Measurements from ENCODE around the gene LRRC71. TPM values are rescaled to one million over a fixed set of nuclear protein-coding genes. Genes with fewer than 3 reads are reported as not detected.

LRRC71 gene
- polyA plus RNA-seq, 3 donors, result not detected

DNA sequence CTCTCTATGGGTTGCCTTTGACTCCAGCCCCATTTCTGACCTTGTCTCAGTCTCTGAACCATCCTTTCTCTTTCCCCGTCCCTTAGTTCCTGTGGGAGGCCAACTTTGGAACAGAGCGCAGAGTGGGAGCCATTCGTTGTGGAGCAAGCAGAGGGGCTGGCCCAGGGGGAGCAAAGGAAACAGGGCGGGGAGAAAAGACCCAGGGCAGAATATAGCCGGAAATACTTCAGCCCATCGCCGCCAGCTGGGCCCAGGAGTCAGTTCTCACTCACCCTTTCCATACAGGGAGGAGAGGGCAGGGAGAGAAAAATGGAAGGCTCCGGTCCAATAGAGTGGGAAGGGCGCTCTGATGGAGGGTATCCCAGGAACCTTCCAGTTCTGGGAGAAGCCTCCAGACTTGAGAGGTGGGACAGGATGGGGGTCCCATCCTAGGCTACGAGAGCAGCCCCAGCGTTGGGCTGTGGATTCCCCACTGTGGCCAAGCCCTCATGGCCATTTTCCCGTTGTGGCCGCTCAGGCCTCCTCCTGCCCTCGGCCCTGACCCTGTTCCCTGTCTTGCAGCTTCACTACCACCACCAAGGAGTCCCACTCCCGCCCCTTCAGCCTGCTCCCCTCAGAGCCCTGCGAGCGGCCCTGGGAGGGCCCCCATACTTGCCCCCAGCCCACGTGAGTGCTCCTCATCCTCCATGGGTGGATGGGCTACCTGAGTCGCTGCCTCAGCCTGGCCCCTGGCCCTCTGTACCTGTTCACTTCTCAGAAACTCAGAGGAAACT lies 16.1 kb upstream of the LRRC71 start:
- Histone ChIP-seq H2AFZ (ENCODE audit: insufficient read depth, low read depth, low read length, poor library complexity, severe bottlenecking) (no peak overlapping the region), H4K20me1 (ENCODE audit: insufficient read depth, low read length) (no peaks in the 10 kb centered on the region), H3K79me2 (ENCODE audit: insufficient read depth, low read length) (no peaks in the 10 kb centered on the region), H3K4me2 (replicated peaks; ENCODE audit: extremely low read depth, low read length, poor library complexity, severe bottlenecking) (no peak overlapping the region), H3K27ac (ENCODE audit: low read depth in 1 of 2, low read length in 2 of 2) (no peak overlapping the region), H3K9me3 (replicated peaks in 1 of 2; ENCODE audit: control insufficient read depth in 1 of 2, insufficient read depth in 1 of 2, low read length in 2 of 2) (no peaks in the 10 kb centered on the region), H3K9ac (ENCODE audit: insufficient read depth, low read length, poor library complexity, severe bottlenecking) (no peak overlapping the region), H3K4me1 (ENCODE audit: control insufficient read depth in 1 of 2, insufficient read depth in 2 of 2, low read length in 2 of 2) (peaks cover 7 to 10% of the 10 kb centered on the region in 2 donors), H3K27me3 (ENCODE audit: control insufficient read depth in 2 of 2, insufficient read depth in 2 of 2, low read length in 2 of 2) (no peaks in the 10 kb centered on the region), H3K36me3 (replicated peaks in 1 of 2; ENCODE audit: control insufficient read depth in 1 of 2, insufficient read depth in 2 of 2, low read length in 2 of 2) (no peaks in the 10 kb centered on the region), H3K4me3 (replicated peaks in 1 of 3; ENCODE audit: low read depth in 2 of 3, low read length in 3 of 3) (no peak overlapping the region)
- intact Hi-C loops (cut with micrococcal nuclease), result no loop called here
- Mint-ChIP-seq H3K27me3 (ENCODE audit: low read depth in 3 of 3) (peaks cover 4 to 7% (median 7%) of the 10 kb centered on the region in 3 donors), H3K27ac (no peak overlapping the region), H3K4me3 (no peak overlapping the region), H3K36me3 (no peaks in the 10 kb centered on the region), H3K4me1 (peaks cover 15% of the 10 kb centered on the region), H3K9me3 (peaks cover 0 to 3% (median 0%) of the 10 kb centered on the region in 7 donors)
- 98% methylated on average over 11 of the region's 19 CpGs for WGBS (ENCODE audit: insufficient coverage)
- TF ChIP-seq, protein P1, sequence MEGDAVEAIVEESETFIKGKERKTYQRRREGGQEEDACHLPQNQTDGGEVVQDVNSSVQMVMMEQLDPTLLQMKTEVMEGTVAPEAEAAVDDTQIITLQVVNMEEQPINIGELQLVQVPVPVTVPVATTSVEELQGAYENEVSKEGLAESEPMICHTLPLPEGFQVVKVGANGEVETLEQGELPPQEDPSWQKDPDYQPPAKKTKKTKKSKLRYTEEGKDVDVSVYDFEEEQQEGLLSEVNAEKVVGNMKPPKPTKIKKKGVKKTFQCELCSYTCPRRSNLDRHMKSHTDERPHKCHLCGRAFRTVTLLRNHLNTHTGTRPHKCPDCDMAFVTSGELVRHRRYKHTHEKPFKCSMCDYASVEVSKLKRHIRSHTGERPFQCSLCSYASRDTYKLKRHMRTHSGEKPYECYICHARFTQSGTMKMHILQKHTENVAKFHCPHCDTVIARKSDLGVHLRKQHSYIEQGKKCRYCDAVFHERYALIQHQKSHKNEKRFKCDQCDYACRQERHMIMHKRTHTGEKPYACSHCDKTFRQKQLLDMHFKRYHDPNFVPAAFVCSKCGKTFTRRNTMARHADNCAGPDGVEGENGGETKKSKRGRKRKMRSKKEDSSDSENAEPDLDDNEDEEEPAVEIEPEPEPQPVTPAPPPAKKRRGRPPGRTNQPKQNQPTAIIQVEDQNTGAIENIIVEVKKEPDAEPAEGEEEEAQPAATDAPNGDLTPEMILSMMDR (IDR thresholded peaks at IDR 0.05), result no peak
- no peak for DNase-seq

DNA sequence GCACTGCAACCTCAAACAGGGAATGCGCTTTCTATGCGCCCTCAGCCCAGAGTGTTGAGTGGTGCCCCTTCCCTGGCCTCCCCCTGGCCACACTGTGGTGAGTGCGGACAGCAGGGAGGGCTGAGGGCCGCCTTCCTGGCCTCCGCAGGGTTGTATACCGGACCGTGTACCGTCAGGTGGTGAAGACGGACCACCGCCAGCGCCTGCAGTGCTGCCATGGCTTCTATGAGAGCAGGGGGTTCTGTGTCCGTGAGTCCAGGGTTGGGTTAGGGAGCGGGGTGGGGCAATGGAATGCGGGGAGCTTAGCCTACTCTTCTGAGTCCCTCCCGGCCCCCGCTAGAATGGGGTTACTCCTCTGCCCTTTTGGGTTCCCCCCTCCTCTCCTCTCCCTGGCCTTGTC lies 15.3 kb upstream of the LRRC71 start:
- Histone ChIP-seq H3K4me3 (replicated peaks in 1 of 3; ENCODE audit: low read depth in 2 of 3, low read length in 3 of 3) (no peak overlapping the region), H3K27ac (ENCODE audit: low read depth in 1 of 2, low read length in 2 of 2) (no peak overlapping the region), H3K79me2 (ENCODE audit: insufficient read depth, low read length) (no peaks in the 10 kb centered on the region), H3K4me2 (replicated peaks; ENCODE audit: extremely low read depth, low read length, poor library complexity, severe bottlenecking) (no peak overlapping the region), H3K27me3 (ENCODE audit: control insufficient read depth in 2 of 2, insufficient read depth in 2 of 2, low read length in 2 of 2) (no peaks in the 10 kb centered on the region), H3K9me3 (replicated peaks in 1 of 2; ENCODE audit: control insufficient read depth in 1 of 2, insufficient read depth in 1 of 2, low read length in 2 of 2) (no peaks in the 10 kb centered on the region), H3K36me3 (replicated peaks in 1 of 2; ENCODE audit: control insufficient read depth in 1 of 2, insufficient read depth in 2 of 2, low read length in 2 of 2) (no peaks in the 10 kb centered on the region), H2AFZ (ENCODE audit: insufficient read depth, low read depth, low read length, poor library complexity, severe bottlenecking) (no peak overlapping the region), H3K4me1 (ENCODE audit: control insufficient read depth in 1 of 2, insufficient read depth in 2 of 2, low read length in 2 of 2) (peaks cover 7 to 10% of the 10 kb centered on the region in 2 donors), H4K20me1 (ENCODE audit: insufficient read depth, low read length) (no peaks in the 10 kb centered on the region), H3K9ac (ENCODE audit: insufficient read depth, low read length, poor library complexity, severe bottlenecking) (no peak overlapping the region)
- no peaks in the 10 kb centered on the region for H3K36me3 Mint-ChIP-seq
- intact Hi-C loops (cut with micrococcal nuclease), result no loop called here
- H3K9me3 Mint-ChIP-seq, result peaks cover 0 to 3% (median 0%) of the 10 kb centered on the region in 7 donors
- TF ChIP-seq, protein P1 (IDR thresholded peaks at IDR 0.05), result no peak
- 89% methylated on average over 12 of the region's 16 CpGs for WGBS (ENCODE audit: insufficient coverage)
- peaks cover 3 to 7% (median 6%) of the 10 kb centered on the region in 3 donors for H3K27me3 Mint-ChIP-seq (ENCODE audit: low read depth in 3 of 3)
- no peak for DNase-seq
- H3K4me3 Mint-ChIP-seq, result no peak overlapping the region
- H3K4me1 Mint-ChIP-seq, result peaks cover 15% of the 10 kb centered on the region
- no peak overlapping the region for H3K27ac Mint-ChIP-seq
